Measurements from ENCODE around the gene CREB3L2.

GRCh38 chr7:138008588-138009349 lies 6.9 kb upstream of the CREB3L2 start:
- TF ChIP-seq POLR2A (IDR thresholded peaks at IDR 0.05) (no peak), CTCF (IDR thresholded peaks at IDR 0.05) (peak; percentile 86 to 96 (median 90))

All from adrenal gland (tissue), 5 donors.